Medulla oblongata (tissue), 1 donor: ENCODE measurements around the gene TMEM72.

Source experiments
- DNase-seq: peaks from one replicate; pipeline ENCODE4 v3.0.0-alpha.2; 2015; ENCODE audit errors: extremely low spot score

The TMEM72 gene

GRCh38 chr10:44889834-44890233 lies 21.3 kb upstream of the TMEM72 start:
- no peak for DNase-seq

DNA sequence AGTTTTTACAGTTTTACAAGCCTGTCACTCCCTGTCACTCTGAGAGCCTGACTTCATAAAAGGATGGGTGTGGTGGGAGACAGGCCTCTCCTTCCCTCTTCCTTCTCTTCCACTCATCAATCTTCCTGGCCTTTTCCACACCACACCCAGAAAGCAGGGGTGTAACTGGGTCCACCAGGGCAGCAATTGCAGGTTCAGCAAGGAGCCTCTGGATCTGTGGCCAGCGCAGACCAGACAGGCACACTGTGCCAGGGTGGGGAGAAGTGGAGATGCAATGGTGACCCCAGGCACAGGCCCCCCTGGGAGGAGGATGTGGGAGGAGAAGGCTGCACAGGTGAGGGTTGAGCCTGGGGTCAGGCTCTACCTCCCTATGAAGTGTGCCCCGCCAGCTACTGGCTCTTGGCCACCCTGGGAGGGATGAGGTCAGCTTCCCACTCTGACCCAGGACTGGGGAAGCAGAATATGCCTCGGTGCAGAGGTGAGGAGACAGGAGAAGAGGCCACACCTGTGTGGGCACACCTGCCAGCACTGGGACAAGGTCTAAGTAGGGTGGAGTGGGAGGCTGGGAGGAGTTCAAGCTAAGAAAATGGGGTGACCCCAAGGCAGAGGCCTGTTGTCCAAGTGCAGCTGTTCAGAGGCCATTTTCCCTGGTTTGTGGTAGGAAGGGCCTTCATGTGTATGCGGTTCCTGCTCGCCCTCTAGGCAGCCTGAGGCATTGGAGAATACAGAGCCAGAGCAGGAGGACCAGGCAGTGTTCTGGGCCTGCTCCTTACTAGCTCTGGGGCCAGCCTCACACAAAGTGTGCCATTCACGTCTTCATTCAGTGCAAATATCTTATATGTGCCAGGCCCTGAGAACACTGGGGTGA lies 20.2 kb upstream of the TMEM72 start:
- DNase-seq, result no peak

DNA sequence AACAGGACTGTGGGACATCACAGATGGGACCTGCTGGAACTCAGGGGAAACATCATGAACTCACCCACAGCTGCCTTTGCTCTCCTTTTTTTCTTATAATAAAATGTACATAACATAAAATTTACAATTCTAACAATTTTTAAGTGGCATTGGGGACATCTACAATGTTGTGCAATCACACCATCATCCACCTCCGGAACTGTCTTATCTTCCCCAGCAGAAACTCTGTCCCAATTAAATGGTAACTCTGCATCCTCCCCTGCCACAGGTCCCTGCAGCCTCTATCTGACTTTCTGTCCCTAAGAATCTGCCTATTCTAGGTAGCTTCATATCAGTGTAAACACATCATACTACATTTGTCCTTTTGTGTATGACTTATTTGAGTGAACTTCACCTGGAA lies 19.4 kb upstream of the TMEM72 start:
- no peak for DNase-seq

DNA sequence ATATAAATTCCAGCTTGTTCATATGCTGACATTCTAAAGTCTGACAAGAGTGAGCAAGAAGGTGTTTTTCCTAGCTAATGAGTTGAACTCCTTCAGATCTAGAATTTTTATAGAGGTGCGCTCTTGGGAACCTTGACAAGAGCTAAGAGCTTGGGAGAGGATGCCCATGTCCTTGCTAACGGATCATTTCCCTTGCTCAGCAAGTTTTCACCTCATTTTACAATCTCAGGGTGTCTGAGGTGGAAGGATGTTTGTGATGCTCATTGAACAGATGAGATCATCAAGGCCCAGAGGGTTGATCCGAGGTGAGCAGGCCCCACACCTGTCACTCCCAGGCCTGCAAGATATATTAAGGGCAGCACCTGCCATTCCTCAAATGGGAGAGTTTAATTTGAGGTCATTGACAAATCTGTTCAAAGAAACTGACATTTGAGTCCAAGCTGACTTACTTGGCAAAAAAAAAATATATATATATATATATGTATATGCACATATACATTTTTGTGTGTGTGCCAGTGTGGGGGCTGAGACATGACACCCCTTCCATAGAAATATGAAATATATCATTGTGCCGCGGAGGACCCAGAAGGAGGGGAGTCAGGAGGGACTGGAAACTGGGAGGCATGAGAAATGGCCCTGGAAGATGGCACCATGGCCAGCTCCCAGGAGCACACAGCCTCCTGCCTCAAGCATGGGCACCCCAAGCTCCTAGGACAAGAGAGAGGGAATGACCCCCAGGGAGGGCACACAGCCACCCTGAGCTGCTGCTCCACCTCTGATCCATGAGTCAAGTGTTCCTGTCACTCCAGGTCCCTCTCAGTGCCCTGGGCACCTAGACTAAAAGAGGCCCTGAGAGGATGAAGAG lies 17.3 kb upstream of the TMEM72 start:
- DNase-seq, result no peak

DNA sequence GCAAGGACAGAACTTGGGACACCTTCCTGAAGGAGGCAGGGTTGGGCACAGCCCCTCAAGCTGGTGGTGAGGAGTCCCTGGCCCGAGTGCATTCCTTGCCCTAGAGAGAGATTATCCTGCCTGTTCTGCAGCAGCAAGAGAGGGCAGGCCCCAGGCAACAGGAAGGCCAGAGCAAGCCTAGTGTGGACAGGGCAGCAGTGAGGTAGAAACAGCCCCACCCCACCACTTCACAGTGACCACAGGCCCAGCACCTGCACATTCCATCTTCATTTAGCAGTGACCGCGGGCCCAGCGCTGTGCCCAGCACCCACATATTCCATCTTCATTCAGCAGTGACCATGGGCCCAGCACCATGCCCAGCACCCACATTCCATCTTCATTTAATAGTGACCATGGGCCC lies 16.4 kb upstream of the TMEM72 start:
- DNase-seq, result no peak

GRCh38 chr10:44895280-44895679 lies 15.9 kb upstream of the TMEM72 start:
- no peak for DNase-seq

DNA sequence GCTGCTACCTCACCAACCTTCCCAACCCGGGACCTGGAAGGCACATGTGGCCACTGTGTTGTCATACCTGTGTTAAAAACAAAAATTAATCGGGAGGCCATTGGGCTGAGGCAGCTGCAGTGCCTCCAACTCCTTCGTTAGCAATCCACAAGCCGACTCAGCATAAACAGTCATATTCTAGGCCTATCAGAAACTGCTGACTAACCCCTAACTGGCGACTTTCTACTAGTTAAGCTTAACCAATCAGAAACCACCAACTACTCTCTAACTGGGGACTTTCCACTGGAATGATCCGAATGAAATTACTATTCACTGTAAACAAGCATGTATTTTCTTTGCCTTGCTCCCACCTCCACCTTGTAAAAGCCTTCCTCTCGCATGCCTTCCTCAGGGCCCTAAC lies 14.1 kb upstream of the TMEM72 start:
- no peak for DNase-seq

DNA sequence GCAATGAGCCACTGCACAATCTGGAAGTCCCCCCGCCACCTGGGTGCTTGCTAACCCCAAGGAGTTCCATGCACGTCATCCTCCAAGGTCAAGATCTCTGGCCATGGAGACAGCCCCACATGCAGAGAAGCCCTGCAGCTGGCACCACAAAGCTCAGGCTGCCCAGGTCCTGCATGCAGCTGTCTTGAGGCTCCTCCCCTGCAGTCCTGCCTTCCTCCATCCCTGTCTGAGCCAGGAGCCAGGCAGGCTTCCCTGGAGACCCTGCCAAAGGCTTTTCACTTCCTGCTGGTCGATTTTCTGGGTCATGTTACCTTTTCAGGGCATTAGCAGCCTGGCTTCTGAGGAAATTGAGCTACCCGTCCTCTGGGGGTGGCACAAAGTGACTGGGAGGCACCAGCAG lies 12.5 kb upstream of the TMEM72 start:
- peak; percentile 10 for DNase-seq

DNA sequence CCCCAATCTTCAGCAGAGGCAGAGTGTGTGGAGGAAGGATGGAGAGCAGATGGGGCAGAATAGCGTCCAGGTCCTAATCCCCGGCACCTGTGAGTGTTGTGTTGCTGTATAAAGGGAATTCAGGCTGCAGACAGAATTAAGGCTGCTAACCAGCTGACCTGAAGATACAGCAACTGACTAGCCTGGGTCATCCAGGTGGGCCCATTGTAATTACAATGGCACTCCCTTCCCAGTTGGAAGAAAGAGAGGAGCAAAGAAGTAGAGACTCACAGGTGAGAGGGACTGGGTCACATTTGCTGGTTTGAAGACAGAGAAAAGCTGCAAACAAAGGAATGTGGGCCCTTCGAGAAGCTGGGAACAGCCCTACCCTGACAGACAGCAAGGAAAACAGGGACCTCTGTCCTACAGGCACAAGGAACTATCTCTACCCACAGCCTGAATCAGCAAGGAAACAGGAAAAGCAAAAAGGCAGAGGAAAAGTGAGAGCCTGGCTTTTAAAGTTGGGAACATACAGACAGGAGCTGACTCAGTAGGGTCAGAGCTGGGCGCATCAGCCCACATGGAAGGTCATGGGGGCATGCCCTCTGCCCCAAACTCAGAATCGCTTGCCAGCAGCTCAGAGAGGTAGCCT lies 11.6 kb upstream of the TMEM72 start:
- DNase-seq, result no peak

DNA sequence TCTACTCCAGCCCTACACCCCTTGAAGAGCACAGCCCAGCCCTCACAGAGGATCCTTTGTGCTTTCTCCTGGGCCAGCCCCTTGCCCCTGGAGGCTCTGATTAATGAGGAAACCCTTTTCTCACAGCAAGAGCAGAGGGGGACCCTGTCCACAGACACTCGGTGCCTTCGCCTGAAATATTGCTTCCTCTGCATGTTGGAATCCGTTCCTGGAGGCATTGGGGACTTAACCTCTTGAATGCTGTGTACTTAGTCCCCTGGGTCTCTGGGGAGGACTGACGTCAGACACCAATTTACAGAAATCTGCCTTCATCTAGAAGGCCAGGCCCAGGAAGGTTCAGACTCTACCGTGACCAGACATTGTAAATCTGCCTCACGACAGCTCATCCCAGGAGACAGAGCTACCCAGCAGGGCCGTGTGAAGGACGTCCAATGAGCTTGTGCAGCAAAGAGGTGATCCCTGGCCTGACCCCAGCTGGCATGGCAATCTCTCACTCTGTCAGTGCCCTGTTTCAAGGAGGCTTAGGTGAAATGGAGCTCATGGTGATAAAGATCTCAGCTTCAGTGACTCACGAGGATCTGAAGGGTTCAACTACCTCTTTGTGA lies 8.1 kb upstream of the TMEM72 start:
- no peak for DNase-seq

- no peak for DNase-seq
Observed at GRCh38 chr10:44906486-44906885, 4.7 kb upstream of the TMEM72 start.

DNA sequence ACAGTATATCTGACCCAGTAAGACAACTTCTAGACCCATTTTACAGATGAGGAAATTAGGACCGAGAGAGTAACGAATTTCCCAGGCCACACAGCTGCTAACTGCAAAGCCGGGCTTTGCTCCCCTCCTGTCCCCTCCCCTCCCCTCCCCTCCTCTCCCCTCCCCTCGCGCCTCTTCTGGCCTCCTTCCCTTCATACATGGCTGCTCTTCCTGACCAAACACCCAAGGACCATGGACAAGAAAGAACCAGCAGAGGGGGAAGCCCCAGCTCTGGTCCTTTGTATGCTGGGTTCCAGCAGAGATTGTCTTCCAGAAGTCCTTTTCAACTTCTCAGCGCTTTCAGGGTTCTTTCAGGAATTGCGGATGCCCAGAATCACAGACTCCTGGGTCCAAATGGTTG lies 3.6 kb upstream of the TMEM72 start:
- no peak for DNase-seq

GRCh38 chr10:44908066-44908749 lies 2.9 kb upstream of the TMEM72 start:
- no peak for DNase-seq

DNA sequence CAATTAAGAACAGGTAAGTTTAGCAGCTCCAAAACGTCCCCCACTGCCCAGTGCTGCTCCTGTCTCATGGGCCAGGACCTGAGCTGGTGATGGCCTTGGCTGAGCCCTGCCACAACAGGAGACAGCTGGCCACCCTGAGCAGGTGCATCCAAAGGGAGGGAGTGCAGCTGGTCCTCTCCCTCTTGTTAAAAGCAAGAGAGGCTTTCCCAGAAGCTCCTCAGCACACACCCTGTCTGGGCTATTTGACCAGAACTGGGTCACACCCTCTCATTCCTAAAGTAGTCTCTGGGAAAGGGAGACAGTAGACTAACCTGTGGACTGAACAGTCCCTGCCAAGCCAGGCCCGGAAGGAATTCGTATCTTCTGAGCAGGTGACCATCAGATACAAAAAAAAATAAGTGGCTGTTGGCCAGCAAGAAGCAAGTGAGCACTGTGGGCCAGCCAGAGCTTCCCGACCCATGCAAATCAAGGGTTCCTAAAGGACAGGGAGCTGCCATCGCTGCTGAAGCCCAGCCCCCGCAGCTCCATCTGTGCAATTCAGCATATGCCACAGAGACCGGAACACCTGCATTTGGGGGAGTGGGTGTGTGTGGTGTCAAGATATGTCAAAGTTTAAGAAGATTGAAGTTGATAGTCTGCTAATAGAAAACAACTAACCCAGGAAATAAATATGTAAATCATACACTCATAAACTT lies 2.1 kb upstream of the TMEM72 start:
- no peak for DNase-seq

DNA sequence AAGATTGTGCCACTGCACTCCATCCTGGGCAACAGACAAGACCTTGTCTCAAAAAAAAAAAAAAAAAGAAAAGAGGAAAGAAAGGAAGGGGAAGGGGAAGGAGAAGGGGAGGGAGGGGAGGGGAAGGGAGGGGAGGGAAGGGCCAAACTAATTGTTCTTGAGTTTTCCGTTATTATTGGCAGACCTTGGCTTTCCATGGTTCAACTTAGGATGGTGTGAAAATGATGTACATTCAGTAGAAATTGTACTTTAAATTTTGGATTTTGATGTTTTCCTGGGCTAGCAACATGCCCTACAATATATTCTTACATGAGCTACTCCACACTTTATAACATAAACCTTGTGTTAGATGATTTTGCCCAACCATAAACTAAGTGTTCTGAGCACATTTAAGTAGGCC lies 1.2 kb upstream of the TMEM72 start:
- DNase-seq, result no peak

- no peak for DNase-seq
Observed at GRCh38 chr10:44910602-44911001, 535 bp upstream of the TMEM72 start.

DNA sequence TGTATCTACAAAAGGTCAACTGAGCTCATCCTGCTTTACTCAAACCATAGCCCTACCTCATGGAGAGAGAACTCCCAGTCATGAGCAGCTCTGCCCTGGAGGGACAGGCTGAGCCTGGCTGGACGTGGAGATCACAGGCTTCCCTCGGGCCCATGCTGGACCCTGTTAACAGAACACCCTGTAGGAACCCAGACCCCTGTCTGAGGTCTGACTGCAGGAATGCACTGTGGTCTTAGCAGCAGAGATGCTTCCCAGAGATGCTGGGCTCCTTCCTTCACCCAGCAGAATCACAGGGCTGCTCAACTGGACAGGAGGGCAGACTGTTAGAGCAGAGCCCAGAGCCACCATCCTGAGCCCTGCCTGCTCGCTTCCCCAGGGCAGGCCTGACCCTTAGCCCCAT lies 814 bp downstream of the TMEM72 start:
- no peak for DNase-seq

GRCh38 chr10:44913350-44914081 lies 2.4 kb downstream of the TMEM72 start:
- no peak for DNase-seq

DNA sequence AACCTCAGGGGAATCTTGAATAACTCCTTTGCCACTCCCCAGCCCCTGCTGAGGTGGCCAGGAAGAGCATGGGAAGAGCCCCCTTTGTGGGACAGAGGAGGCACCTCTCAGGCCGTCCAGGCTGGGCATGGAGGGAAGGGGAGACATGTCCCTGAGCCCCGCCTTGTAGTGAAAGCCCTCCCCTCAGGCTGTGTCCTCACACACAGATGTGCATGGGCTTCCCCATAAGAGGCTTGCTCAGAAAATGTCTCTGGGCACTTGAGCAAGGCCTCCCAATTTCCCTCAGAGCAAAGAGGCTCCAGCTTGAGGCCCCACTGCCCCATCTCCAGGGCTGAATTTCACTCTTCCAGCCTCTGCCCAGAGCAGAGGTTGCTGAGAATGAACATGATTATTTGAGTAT lies 3.8 kb downstream of the TMEM72 start:
- DNase-seq, result no peak

GRCh38 chr10:44916429-44916828 lies 5.3 kb downstream of the TMEM72 start:
- DNase-seq, result no peak
